Uterus (tissue), 4 donors: Measurements from ENCODE around the gene ASB15. TPM values are rescaled to one million over a fixed set of nuclear protein-coding genes. Genes with fewer than 3 reads are reported as not detected.

Source experiments
- DNase-seq, 2 donors: peaks; one replicate each; pipeline ENCODE4 v3.0.0-alpha.2; 2019 to 2020
- H3K27ac ChIP-seq, 2 donors: fragments of 200-600 bp; sonication (generic); 1 replicate in 1 of 2; 2 replicates in 1 of 2; pipeline ENCODE4 v1.5.1; 2016 to 2018
- H3K27me3 ChIP-seq, 2 donors: fragments of 200-600 bp; sonication (generic); one replicate each; pipeline ENCODE4 v1.5.1; 2018 to 2019; ENCODE audit warnings: control low read depth in 1 of 2
- H3K36me3 ChIP-seq, 2 donors: fragments of 200-600 bp; sonication (generic); one replicate each; pipeline ENCODE4 v1.5.1; 2019; ENCODE audit warnings: control low read depth in 1 of 2
- H3K4me1 ChIP-seq, 2 donors: fragments of 200-600 bp; sonication (generic); one replicate each; pipeline ENCODE4 v1.5.1; 2018 to 2019; ENCODE audit warnings: control low read depth in 1 of 2
- H3K4me3 ChIP-seq, 2 donors: fragments of 200-600 bp; sonication (generic); 1 replicate in 1 of 2; 2 replicates in 1 of 2; pipeline ENCODE4 v1.5.1; 2018 to 2019; ENCODE audit warnings: mild to moderate bottlenecking in 1 of 2
- H3K9me3 ChIP-seq, 2 donors: fragments of 200-600 bp; sonication (generic); one replicate each; pipeline ENCODE4 v1.5.1; 2019; ENCODE audit warnings: control low read depth in 1 of 2
- CTCF ChIP-seq, 4 experiments: fragments of 200-600 bp in 2 of 4; fragments of 450-650 bp in 2 of 4; sonication (generic) in 2 of 4; IDR thresholded peaks; one replicate each; pipeline ENCODE4 v1.5.1; 2016 to 2019; ENCODE audit warnings: antibody characterized with exemption in 4 of 4, mild to moderate bottlenecking in 2 of 4, moderate library complexity in 1 of 4
- POLR2A ChIP-seq, 2 donors: fragments of 450-650 bp; IDR thresholded peaks; one replicate each; pipeline ENCODE4 v1.6.1; 2016; ENCODE audit warnings: antibody characterized with exemption in 2 of 2, mild to moderate bottlenecking in 1 of 2, moderate library complexity in 1 of 2
- intact Hi-C: fragments of 100-400 bp; cut with DNase I; formaldehyde crosslinking; loops from one replicate; pipeline ENCODE4 v1.15.1; 2023; ENCODE audit warnings: low total_unique reads
- total RNA-seq, 4 donors: library from RNA; depleted of rRNA in 3 of 4; stranded (reverse); fragments of >200 nt in 3 of 4; gene quantifications; one replicate each; pipeline versions ENCODE4 v1.1.0 to v1.2.4, GENCODE V29; 2014 to 2023
- donor health status: DM: yes; HTN: yes; CAD: no.

The ASB15 gene
- total RNA-seq, 4 donors from 2014 or later = not detected

GRCh38 chr7:123607423-123607975 is 5.9 kb downstream of the ASB15 start:
- DNase-seq = no peak
- intact Hi-C loops = no loop called here
- Histone ChIP-seq H3K9me3 (no peaks in the 10 kb centered on the region), H3K27ac (no peak overlapping the region), H3K27me3 (no peaks in the 10 kb centered on the region), H3K4me1 (no peaks in the 10 kb centered on the region), H3K36me3 (no peaks in the 10 kb centered on the region), H3K4me3 (no peak overlapping the region)
- TF ChIP-seq POLR2A (IDR thresholded peaks at IDR 0.05) (no peak), CTCF (IDR thresholded peaks at IDR 0.05) (no peak)

- H3K4me3 ChIP-seq = no peak overlapping the region
- H3K27me3 ChIP-seq = no peaks in the 10 kb centered on the region
- no peaks in the 10 kb centered on the region for H3K4me1 ChIP-seq
- no peaks in the 10 kb centered on the region for H3K9me3 ChIP-seq
- intact Hi-C loops = no loop called here
- H3K36me3 ChIP-seq = no peaks in the 10 kb centered on the region
- H3K27ac ChIP-seq = no peak overlapping the region
- no peak for DNase-seq
- TF ChIP-seq CTCF (IDR thresholded peaks at IDR 0.05) (no peak), POLR2A (IDR thresholded peaks at IDR 0.05) (no peak)
Observed at GRCh38 chr7:123608991-123609882, 7.6 kb downstream of the ASB15 start.

GRCh38 chr7:123609883-123610239 is 8.2 kb downstream of the ASB15 start:
- DNase-seq = no peak
- Histone ChIP-seq H3K4me3 (no peak overlapping the region), H3K4me1 (no peaks in the 10 kb centered on the region), H3K36me3 (no peaks in the 10 kb centered on the region), H3K9me3 (no peaks in the 10 kb centered on the region), H3K27ac (no peak overlapping the region), H3K27me3 (no peaks in the 10 kb centered on the region)
- intact Hi-C loops = no loop called here
- TF ChIP-seq CTCF (IDR thresholded peaks at IDR 0.05) (no peak), POLR2A (IDR thresholded peaks at IDR 0.05) (no peak)

GRCh38 chr7:123612024-123612423 is 10.4 kb downstream of the ASB15 start:
- Histone ChIP-seq H3K27ac (no peak overlapping the region), H3K9me3 (no peaks in the 10 kb centered on the region), H3K4me3 (no peak overlapping the region), H3K36me3 (no peaks in the 10 kb centered on the region), H3K4me1 (no peaks in the 10 kb centered on the region), H3K27me3 (no peaks in the 10 kb centered on the region)
- TF ChIP-seq POLR2A (IDR thresholded peaks at IDR 0.05) (no peak), CTCF (IDR thresholded peaks at IDR 0.05) (no peak)
- DNase-seq = no peak
- intact Hi-C loops = no loop called here

GRCh38 chr7:123615344-123615743 is 13.7 kb downstream of the ASB15 start:
- TF ChIP-seq POLR2A (IDR thresholded peaks at IDR 0.05) = no peak
- no peak for TF ChIP-seq CTCF (IDR thresholded peaks at IDR 0.05)
- intact Hi-C loops = no loop called here
- Histone ChIP-seq H3K36me3 (no peaks in the 10 kb centered on the region), H3K27ac (no peak overlapping the region), H3K4me3 (no peak overlapping the region), H3K9me3 (no peaks in the 10 kb centered on the region), H3K27me3 (no peaks in the 10 kb centered on the region), H3K4me1 (no peaks in the 10 kb centered on the region)
- DNase-seq = no peak
